Measurements from ENCODE around the gene RBM20.

- TF ChIP-seq, protein P1, sequence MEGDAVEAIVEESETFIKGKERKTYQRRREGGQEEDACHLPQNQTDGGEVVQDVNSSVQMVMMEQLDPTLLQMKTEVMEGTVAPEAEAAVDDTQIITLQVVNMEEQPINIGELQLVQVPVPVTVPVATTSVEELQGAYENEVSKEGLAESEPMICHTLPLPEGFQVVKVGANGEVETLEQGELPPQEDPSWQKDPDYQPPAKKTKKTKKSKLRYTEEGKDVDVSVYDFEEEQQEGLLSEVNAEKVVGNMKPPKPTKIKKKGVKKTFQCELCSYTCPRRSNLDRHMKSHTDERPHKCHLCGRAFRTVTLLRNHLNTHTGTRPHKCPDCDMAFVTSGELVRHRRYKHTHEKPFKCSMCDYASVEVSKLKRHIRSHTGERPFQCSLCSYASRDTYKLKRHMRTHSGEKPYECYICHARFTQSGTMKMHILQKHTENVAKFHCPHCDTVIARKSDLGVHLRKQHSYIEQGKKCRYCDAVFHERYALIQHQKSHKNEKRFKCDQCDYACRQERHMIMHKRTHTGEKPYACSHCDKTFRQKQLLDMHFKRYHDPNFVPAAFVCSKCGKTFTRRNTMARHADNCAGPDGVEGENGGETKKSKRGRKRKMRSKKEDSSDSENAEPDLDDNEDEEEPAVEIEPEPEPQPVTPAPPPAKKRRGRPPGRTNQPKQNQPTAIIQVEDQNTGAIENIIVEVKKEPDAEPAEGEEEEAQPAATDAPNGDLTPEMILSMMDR (CRISPR knock-in tag; IDR thresholded peaks at IDR 0.05), result no peak
- TF ChIP-seq RAD21 (CRISPR knock-in tag; IDR thresholded peaks at IDR 0.05) (no peak), ZNF235 (CRISPR knock-in tag; IDR thresholded peaks at IDR 0.05; ENCODE audit: borderline replicate concordance) (no peak), ZNF704 (CRISPR knock-in tag; IDR thresholded peaks at IDR 0.05; ENCODE audit: borderline replicate concordance) (no peak), POLR2A (IDR thresholded peaks at IDR 0.05; ENCODE audit: insufficient read depth in 1 of 2, low read depth in 2 of 2, low read length in 2 of 2) (no peak), ZNF784 (CRISPR knock-in tag; IDR thresholded peaks at IDR 0.05; ENCODE audit: borderline replicate concordance) (no peak), FOSL1 (CRISPR knock-in tag; IDR thresholded peaks at IDR 0.05; ENCODE audit: borderline replicate concordance) (no peak), ASH2L (IDR thresholded peaks at IDR 0.05; ENCODE audit: insufficient read length, low read depth, low read length) (no peak), ZFP36 (IDR thresholded peaks at IDR 0.05; ENCODE audit: borderline replicate concordance, low read depth, low read length, partially characterized antibody) (no peak), CBFB (CRISPR knock-in tag; IDR thresholded peaks at IDR 0.05) (no peak), SMARCC2 (IDR thresholded peaks at IDR 0.05) (no peak)
- TF ChIP-seq, protein P2, sequence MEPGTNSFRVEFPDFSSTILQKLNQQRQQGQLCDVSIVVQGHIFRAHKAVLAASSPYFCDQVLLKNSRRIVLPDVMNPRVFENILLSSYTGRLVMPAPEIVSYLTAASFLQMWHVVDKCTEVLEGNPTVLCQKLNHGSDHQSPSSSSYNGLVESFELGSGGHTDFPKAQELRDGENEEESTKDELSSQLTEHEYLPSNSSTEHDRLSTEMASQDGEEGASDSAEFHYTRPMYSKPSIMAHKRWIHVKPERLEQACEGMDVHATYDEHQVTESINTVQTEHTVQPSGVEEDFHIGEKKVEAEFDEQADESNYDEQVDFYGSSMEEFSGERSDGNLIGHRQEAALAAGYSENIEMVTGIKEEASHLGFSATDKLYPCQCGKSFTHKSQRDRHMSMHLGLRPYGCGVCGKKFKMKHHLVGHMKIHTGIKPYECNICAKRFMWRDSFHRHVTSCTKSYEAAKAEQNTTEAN (CRISPR knock-in tag; conservative IDR thresholded peaks at IDR 0.05), result no peak
- TF ChIP-seq, protein P3, sequence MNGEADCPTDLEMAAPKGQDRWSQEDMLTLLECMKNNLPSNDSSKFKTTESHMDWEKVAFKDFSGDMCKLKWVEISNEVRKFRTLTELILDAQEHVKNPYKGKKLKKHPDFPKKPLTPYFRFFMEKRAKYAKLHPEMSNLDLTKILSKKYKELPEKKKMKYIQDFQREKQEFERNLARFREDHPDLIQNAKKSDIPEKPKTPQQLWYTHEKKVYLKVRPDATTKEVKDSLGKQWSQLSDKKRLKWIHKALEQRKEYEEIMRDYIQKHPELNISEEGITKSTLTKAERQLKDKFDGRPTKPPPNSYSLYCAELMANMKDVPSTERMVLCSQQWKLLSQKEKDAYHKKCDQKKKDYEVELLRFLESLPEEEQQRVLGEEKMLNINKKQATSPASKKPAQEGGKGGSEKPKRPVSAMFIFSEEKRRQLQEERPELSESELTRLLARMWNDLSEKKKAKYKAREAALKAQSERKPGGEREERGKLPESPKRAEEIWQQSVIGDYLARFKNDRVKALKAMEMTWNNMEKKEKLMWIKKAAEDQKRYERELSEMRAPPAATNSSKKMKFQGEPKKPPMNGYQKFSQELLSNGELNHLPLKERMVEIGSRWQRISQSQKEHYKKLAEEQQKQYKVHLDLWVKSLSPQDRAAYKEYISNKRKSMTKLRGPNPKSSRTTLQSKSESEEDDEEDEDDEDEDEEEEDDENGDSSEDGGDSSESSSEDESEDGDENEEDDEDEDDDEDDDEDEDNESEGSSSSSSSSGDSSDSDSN (CRISPR knock-in tag; IDR thresholded peaks at IDR 0.05), result no peak
Observed at GRCh38 chr10:110841767-110842267, 197.7 kb downstream of the RBM20 start.
